ENCODE results near the gene RAB20. TPM values are rescaled to one million over a fixed set of nuclear protein-coding genes. Genes with fewer than 3 reads are reported as not detected.

The RAB20 gene
- total RNA-seq, 1 donor from 2014 or later = 1.5 TPM

GRCh38 chr13:110556224-110556606 lies 5.3 kb downstream of the RAB20 start:
- peaks cover 5% of the 10 kb centered on the region for H3K9me3 Mint-ChIP-seq (ENCODE audit: unreplicated experiment)
- H3K4me1 Mint-ChIP-seq (ENCODE audit: unreplicated experiment) = peaks cover 5% of the 10 kb centered on the region
- no peak overlapping the region for H3K27ac Mint-ChIP-seq (ENCODE audit: unreplicated experiment)
- no peak overlapping the region for H3K4me3 Mint-ChIP-seq (ENCODE audit: unreplicated experiment)
- H3K36me3 Mint-ChIP-seq (ENCODE audit: low read depth, unreplicated experiment) = peaks cover 5% of the 10 kb centered on the region
- H3K27me3 Mint-ChIP-seq (ENCODE audit: unreplicated experiment) = peaks cover 6% of the 10 kb centered on the region
- TF ChIP-seq, protein P1, sequence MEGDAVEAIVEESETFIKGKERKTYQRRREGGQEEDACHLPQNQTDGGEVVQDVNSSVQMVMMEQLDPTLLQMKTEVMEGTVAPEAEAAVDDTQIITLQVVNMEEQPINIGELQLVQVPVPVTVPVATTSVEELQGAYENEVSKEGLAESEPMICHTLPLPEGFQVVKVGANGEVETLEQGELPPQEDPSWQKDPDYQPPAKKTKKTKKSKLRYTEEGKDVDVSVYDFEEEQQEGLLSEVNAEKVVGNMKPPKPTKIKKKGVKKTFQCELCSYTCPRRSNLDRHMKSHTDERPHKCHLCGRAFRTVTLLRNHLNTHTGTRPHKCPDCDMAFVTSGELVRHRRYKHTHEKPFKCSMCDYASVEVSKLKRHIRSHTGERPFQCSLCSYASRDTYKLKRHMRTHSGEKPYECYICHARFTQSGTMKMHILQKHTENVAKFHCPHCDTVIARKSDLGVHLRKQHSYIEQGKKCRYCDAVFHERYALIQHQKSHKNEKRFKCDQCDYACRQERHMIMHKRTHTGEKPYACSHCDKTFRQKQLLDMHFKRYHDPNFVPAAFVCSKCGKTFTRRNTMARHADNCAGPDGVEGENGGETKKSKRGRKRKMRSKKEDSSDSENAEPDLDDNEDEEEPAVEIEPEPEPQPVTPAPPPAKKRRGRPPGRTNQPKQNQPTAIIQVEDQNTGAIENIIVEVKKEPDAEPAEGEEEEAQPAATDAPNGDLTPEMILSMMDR (IDR thresholded peaks at IDR 0.05; ENCODE audit: unreplicated experiment) = no peak
- no peak for DNase-seq (ENCODE audit: low spot score)

GRCh38 chr13:110555601-110556223 lies 5.8 kb downstream of the RAB20 start:
- Mint-ChIP-seq H3K27ac (ENCODE audit: unreplicated experiment) (no peak overlapping the region), H3K4me3 (ENCODE audit: unreplicated experiment) (no peak overlapping the region), H3K9me3 (ENCODE audit: unreplicated experiment) (peaks cover 5% of the 10 kb centered on the region)

DNA sequence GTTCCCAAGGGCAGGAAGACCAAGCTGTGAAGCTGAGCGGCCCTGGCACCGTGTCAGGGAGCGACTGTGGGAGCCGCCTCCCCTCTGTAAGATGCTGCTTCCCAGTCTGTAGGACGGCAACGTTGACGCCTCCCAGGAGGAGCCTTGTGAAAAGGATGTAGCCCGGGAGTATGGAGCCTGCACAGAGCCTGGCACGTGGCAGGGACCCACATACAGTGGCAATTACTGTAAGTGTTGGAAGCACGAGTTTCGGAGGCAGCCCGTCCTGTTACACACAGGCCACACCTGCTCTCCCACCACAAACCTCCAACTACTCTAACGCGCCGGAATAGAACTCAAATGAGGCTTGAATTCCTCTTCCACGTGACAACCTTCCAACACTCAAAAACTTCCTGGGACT lies 6.6 kb downstream of the RAB20 start:
- Mint-ChIP-seq H3K36me3 (ENCODE audit: low read depth, unreplicated experiment) (peaks cover 5% of the 10 kb centered on the region), H3K4me1 (ENCODE audit: unreplicated experiment) (peaks cover 9% of the 10 kb centered on the region), H3K27me3 (ENCODE audit: unreplicated experiment) (peaks cover 1% of the 10 kb centered on the region), H3K9me3 (ENCODE audit: unreplicated experiment) (peaks cover 5% of the 10 kb centered on the region), H3K27ac (ENCODE audit: unreplicated experiment) (no peak overlapping the region), H3K4me3 (ENCODE audit: unreplicated experiment) (no peak overlapping the region)
- TF ChIP-seq, protein P1 (IDR thresholded peaks at IDR 0.05; ENCODE audit: unreplicated experiment) = no peak
- no peak for DNase-seq (ENCODE audit: low spot score)

More at GRCh38 chr13:110555601-110556223, 5.8 kb downstream of the RAB20 start:
- H3K27me3 Mint-ChIP-seq (ENCODE audit: unreplicated experiment) = peaks cover 4% of the 10 kb centered on the region
- H3K4me1 Mint-ChIP-seq (ENCODE audit: unreplicated experiment) = peaks cover 4% of the 10 kb centered on the region
- DNase-seq (ENCODE audit: low spot score) = no peak
- peaks cover 5% of the 10 kb centered on the region for H3K36me3 Mint-ChIP-seq (ENCODE audit: low read depth, unreplicated experiment)
- TF ChIP-seq, protein P1 (IDR thresholded peaks at IDR 0.05; ENCODE audit: unreplicated experiment) = no peak

GRCh38 chr13:110554227-110554836 lies 7.2 kb downstream of the RAB20 start:
- Mint-ChIP-seq H3K36me3 (ENCODE audit: low read depth, unreplicated experiment) (peaks cover 5% of the 10 kb centered on the region), H3K4me3 (ENCODE audit: unreplicated experiment) (no peak overlapping the region), H3K27ac (ENCODE audit: unreplicated experiment) (no peak overlapping the region), H3K27me3 (ENCODE audit: unreplicated experiment) (peaks cover 4% of the 10 kb centered on the region), H3K9me3 (ENCODE audit: unreplicated experiment) (peaks cover 5% of the 10 kb centered on the region), H3K4me1 (ENCODE audit: unreplicated experiment) (peaks cover 9% of the 10 kb centered on the region)
- TF ChIP-seq, protein P1 (IDR thresholded peaks at IDR 0.05; ENCODE audit: unreplicated experiment) = no peak
- no peak for DNase-seq (ENCODE audit: low spot score)

DNA sequence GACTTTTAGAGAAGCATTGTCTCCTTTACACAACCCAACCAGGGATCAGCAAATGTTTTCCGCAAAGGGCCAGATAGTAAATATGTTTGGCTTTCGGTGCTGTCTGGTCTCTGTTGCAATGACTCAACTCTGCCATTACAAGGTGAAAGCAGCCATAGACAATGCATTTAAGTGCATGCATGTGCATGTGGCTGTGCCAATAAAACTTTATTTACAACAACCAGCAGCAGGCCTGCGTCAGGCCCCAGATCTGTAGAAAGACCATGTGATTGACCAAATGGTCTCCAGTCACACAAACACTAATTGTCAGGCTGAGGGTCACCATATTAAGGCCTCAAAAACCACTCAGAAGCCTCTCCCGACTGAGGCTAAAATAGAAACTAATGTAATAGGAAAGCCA lies 8.1 kb downstream of the RAB20 start:
- no peak for DNase-seq (ENCODE audit: low spot score)
- H3K4me1 Mint-ChIP-seq (ENCODE audit: unreplicated experiment) = peaks cover 9% of the 10 kb centered on the region
- peaks cover 5% of the 10 kb centered on the region for H3K36me3 Mint-ChIP-seq (ENCODE audit: low read depth, unreplicated experiment)
- H3K4me3 Mint-ChIP-seq (ENCODE audit: unreplicated experiment) = no peak overlapping the region
- H3K9me3 Mint-ChIP-seq (ENCODE audit: unreplicated experiment) = peaks cover 5% of the 10 kb centered on the region
- H3K27me3 Mint-ChIP-seq (ENCODE audit: unreplicated experiment) = peaks cover 4% of the 10 kb centered on the region
- no peak overlapping the region for H3K27ac Mint-ChIP-seq (ENCODE audit: unreplicated experiment)
- TF ChIP-seq, protein P1 (IDR thresholded peaks at IDR 0.05; ENCODE audit: unreplicated experiment) = no peak

Measured in endothelial cell (in vitro differentiated cells).